HepG2 (cell line): ENCODE measurements around the gene NTM. TPM values are rescaled to one million over a fixed set of nuclear protein-coding genes. Genes with fewer than 3 reads are reported as not detected.

Experiments used
- ATAC-seq: fragments of 200-7000 bp; cut with Tn5 transposase; 3 replicates; pipeline ENCODE4 v1.9.1; 2020; ENCODE audit warnings: mild to moderate bottlenecking, moderate library complexity
- BruUV-seq: library from RNA; stranded (reverse); fragments of 400-500 nt; replicated peaks from 2 replicates; lab custom pipeline; 2021; lab: Mats Ljungman, UMichigan
- CTCF ChIA-PET: fragments of 300-600 bp; formaldehyde crosslinking; extraction: SDS; loops from one replicate; lab custom pipeline; 2021; ENCODE audit warnings: low total read pairs, inconsistent platforms, low intra/inter-chr PET ratio; lab: Yijun Ruan, JAX
- POLR2A ChIA-PET: fragments of 350-600 bp; sonication (Branson Sonifier 250); formaldehyde crosslinking; loops from one replicate; lab custom pipeline; 2020; ENCODE audit warnings: antibody characterized with exemption, inconsistent platforms; lab: Yijun Ruan, JAX
- DNase-seq: peaks from one replicate; pipeline ENCODE4 v3.0.0-alpha.2; 2015; ENCODE audit warnings: low spot score
- FAIRE-seq: peaks from 3 replicates; lab custom pipeline; 2011; peaks lifted over from hg19 to GRCh38; lab: Jason Lieb, UNC
- H2AFZ ChIP-seq: one replicate; pipeline ENCODE4 v1.6.1; 2011; ENCODE audit warnings: low read length, inconsistent platforms
- H3K27ac ChIP-seq: fragments of 300-600 bp; 3 replicates; pipeline ENCODE4 v1.8.0; 2011; ENCODE audit warnings: mixed run types, mild to moderate bottlenecking, mixed read lengths, low read length, inconsistent platforms; ENCODE audit not compliant: insufficient read depth; ENCODE audit errors: extremely low read length
- H3K27me3 ChIP-seq, 2 experiments: fragments of 200-600 bp in 1 of 2; 2 replicates in 1 of 2; 3 replicates in 1 of 2; pipeline versions ENCODE4 v1.6.0 to v1.8.0; 2011; ENCODE audit warnings: low read length in 2 of 2, mild to moderate bottlenecking in 2 of 2, moderate library complexity in 2 of 2, inconsistent platforms in 1 of 2; ENCODE audit not compliant: insufficient read depth in 2 of 2, control insufficient read depth in 1 of 2
- H3K36me3 ChIP-seq, 2 experiments: fragments of 200-600 bp in 1 of 2; replicated peaks in 1 of 2; 2 replicates in 1 of 2; 3 replicates in 1 of 2; pipeline versions ENCODE4 v1.5.1 to v1.8.0; 2011; ENCODE audit warnings: low read length in 2 of 2, inconsistent platforms in 1 of 2; ENCODE audit not compliant: insufficient read depth in 2 of 2, control insufficient read depth in 1 of 2
- H3K4me1 ChIP-seq: 2 replicates; pipeline ENCODE4 v1.5.1; 2012; ENCODE audit warnings: low read length, inconsistent platforms; ENCODE audit not compliant: insufficient read depth
- H3K4me2 ChIP-seq: 2 replicates; pipeline ENCODE4 v1.6.0; 2011; ENCODE audit warnings: low read depth, low read length, inconsistent platforms
- H3K4me3 ChIP-seq, 3 experiments: fragments of 200-600 bp in 1 of 3; sonication (generic), shearing (Covaris generic) in 1 of 3; replicated peaks in 1 of 3; 2 replicates each; pipeline ENCODE4 v1.5.1; 2011 to 2016; ENCODE audit warnings: low read length in 3 of 3, inconsistent platforms in 2 of 3, low read depth in 2 of 3, mild to moderate bottlenecking in 2 of 3, control low read depth in 1 of 3, mixed read lengths in 1 of 3; ENCODE audit not compliant: insufficient read depth in 1 of 3
- H3K79me2 ChIP-seq: one replicate; pipeline ENCODE4 v1.6.1; 2011; ENCODE audit warnings: low read length, inconsistent platforms; ENCODE audit not compliant: insufficient read depth
- H3K9ac ChIP-seq: 2 replicates; pipeline ENCODE4 v1.6.0; 2011; ENCODE audit warnings: mild to moderate bottlenecking, low read depth, low read length, inconsistent platforms; ENCODE audit not compliant: insufficient read depth
- H3K9me3 ChIP-seq: 2 replicates; pipeline ENCODE4 v1.5.1; 2012; ENCODE audit warnings: mild to moderate bottlenecking, low read length
- H4K20me1 ChIP-seq: 2 replicates; pipeline ENCODE4 v1.6.0; 2011; ENCODE audit warnings: inconsistent platforms, mild to moderate bottlenecking, low read length, moderate library complexity; ENCODE audit not compliant: insufficient read depth
- AHR ChIP-seq: IDR thresholded peaks from 2 replicates; pipeline ENCODE4 v1.6.1; 2018; ENCODE audit warnings: missing genetic modification reagents, missing compliant biosample characterization
- ATF6 ChIP-seq: sonication (generic); formaldehyde crosslinking; conservative IDR thresholded peaks from 2 replicates; pipeline ENCODE4 v1.4.0; 2020; ENCODE audit warnings: missing genetic modification reagents
- ELF1 ChIP-seq: sonication (generic); formaldehyde crosslinking; IDR thresholded peaks from 2 replicates; pipeline ENCODE4 v1.4.0; 2020; ENCODE audit warnings: missing genetic modification reagents
- LRRFIP1 ChIP-seq: sonication (generic); formaldehyde crosslinking; conservative IDR thresholded peaks from 2 replicates; pipeline ENCODE4 v1.4.0; 2020; ENCODE audit warnings: missing genetic modification reagents
- MEIS2 ChIP-seq: sonication (generic); formaldehyde crosslinking; IDR thresholded peaks from 2 replicates; pipeline ENCODE4 v1.9.0; 2021; ENCODE audit warnings: mild to moderate bottlenecking, missing genetic modification reagents
- MIXL1 ChIP-seq: IDR thresholded peaks from 2 replicates; pipeline ENCODE4 v1.6.1; 2016
- NCOR1 ChIP-seq: fragments of 200-600 bp; sonication (generic); IDR thresholded peaks from 2 replicates; pipeline ENCODE4 v1.7.0; 2017; ENCODE audit warnings: antibody characterized with exemption, low read length, borderline replicate concordance
- NFIB ChIP-seq: sonication (generic); formaldehyde crosslinking; IDR thresholded peaks from 2 replicates; pipeline ENCODE4 v1.9.0; 2021; ENCODE audit warnings: missing genetic modification reagents, mild to moderate bottlenecking, borderline replicate concordance
- ONECUT2 ChIP-seq: sonication (generic); formaldehyde crosslinking; IDR thresholded peaks from 2 replicates; pipeline ENCODE4 v1.4.0; 2020; ENCODE audit warnings: missing genetic modification reagents
- POLR2AphosphoS5 ChIP-seq: IDR thresholded peaks from 2 replicates; pipeline ENCODE4 v1.6.1; 2012; ENCODE audit warnings: low read depth, low read length
- POLR2G ChIP-seq: fragments of 200-400 bp; formaldehyde crosslinking; IDR thresholded peaks from 2 replicates; pipeline ENCODE4 v1.6.1; 2018; ENCODE audit warnings: mild to moderate bottlenecking, low read depth, low read length, moderate library complexity
- TARDBP ChIP-seq: sonication (generic); formaldehyde crosslinking; IDR thresholded peaks from 2 replicates; pipeline ENCODE4 v1.8.0; 2022; ENCODE audit warnings: mild to moderate bottlenecking, missing genetic modification reagents
- TSC22D2 ChIP-seq: sonication (generic); formaldehyde crosslinking; IDR thresholded peaks from 2 replicates; pipeline ENCODE4 v1.5.1; 2020; ENCODE audit warnings: missing genetic modification reagents, mild to moderate bottlenecking, borderline replicate concordance
- ZBTB39 ChIP-seq: sonication (generic); formaldehyde crosslinking; IDR thresholded peaks from 2 replicates; pipeline ENCODE4 v1.5.0; 2020; ENCODE audit warnings: missing genetic modification reagents
- ZFP36 ChIP-seq: fragments of 150-350 bp; IDR thresholded peaks from 2 replicates; pipeline ENCODE4 v1.6.1; 2018; ENCODE audit warnings: borderline replicate concordance, low read length, low read depth; ENCODE audit not compliant: partially characterized antibody
- ZNF562 ChIP-seq: sonication (generic); formaldehyde crosslinking; IDR thresholded peaks from 2 replicates; pipeline ENCODE4 v1.8.0; 2022; ENCODE audit warnings: missing genetic modification reagents, borderline replicate concordance
- ZNF724P ChIP-seq: sonication (generic); formaldehyde crosslinking; IDR thresholded peaks from 2 replicates; pipeline ENCODE4 v1.8.0; 2022; ENCODE audit warnings: missing genetic modification reagents, borderline replicate concordance
- WGBS: methylation state at CpG from one replicate; pipeline ENCODE4 v1.1.6; 2017; ENCODE audit warnings: low lambda C conversion rate; 5-methylcytosine and 5-hydroxymethylcytosine counted together
- in situ Hi-C: cut with HindIII; loops from 2 replicates; pipeline ENCODE4 v1.10.0; 2017; ENCODE audit warnings: low pct_unique_long_range_greater_than_20kb; ENCODE audit not compliant: extremely low pct_ligation_motif_present
- intact Hi-C: fragments of 100-400 bp; cut with micrococcal nuclease; formaldehyde crosslinking; loops from one replicate; pipeline ENCODE4 v1.10.0; 2022; ENCODE audit not compliant: unreplicated experiment
- polyA plus RNA-seq, 8 experiments: library from polyadenylated mRNA; depleted of rRNA in 3 of 8; stranded (reverse) in 7 of 8; unstranded in 1 of 8; fragments of >200 nt; fragmentation: Illumina TruSeq in 4 of 8; extraction: Trizol in 4 of 8; gene quantifications; 2 replicates each; pipeline versions ENCODE4 v1.2.1 to v1.2.3, GENCODE V29; 2011 to 2016; ENCODE audit warnings: low read depth in 4 of 8, missing spikeins in 1 of 8, mixed read lengths in 1 of 8; ENCODE audit not compliant: insufficient read depth in 1 of 8
- total RNA-seq, 5 experiments: library from RNA; depleted of rRNA; stranded (reverse); fragments of >200 nt; fragmentation: Illumina TruSeq; extraction: Trizol; gene quantifications; 2 replicates each; pipeline ENCODE4 v1.2.3, GENCODE V29; 2016; ENCODE audit warnings: low read depth in 1 of 5

NTM gene
- total and polyA plus RNA-seq, 2 of the 13 experiments (the other 11 are each of a cell fraction or from before 2014, with no cell fraction given), result not detected

GRCh38 chr11:131537748-131538147, 167.3 kb downstream of the NTM start (continued):
- no peak for TF ChIP-seq POLR2G
- no peak for TF ChIP-seq ZNF562 (CRISPR knock-in tag)
- no peak for TF ChIP-seq ZBTB39 (CRISPR knock-in tag)
- TF ChIP-seq LRRFIP1 (CRISPR knock-in tag), result no peak
- TF ChIP-seq ZFP36, result no peak

GRCh38 chr11:131538322-131538721, 167.9 kb downstream of the NTM start:
- in situ Hi-C loops, result no loop called here
- intact Hi-C loops, result no loop called here
- TF ChIP-seq TARDBP (CRISPR knock-in tag), result no peak
- no peak for TF ChIP-seq ONECUT2 (CRISPR knock-in tag)
- TF ChIP-seq POLR2AphosphoS5, result no peak
- no peak for TF ChIP-seq NFIB (CRISPR knock-in tag)
- no peak for TF ChIP-seq MEIS2 (CRISPR knock-in tag)
- no peak for TF ChIP-seq ATF6 (CRISPR knock-in tag)
- TF ChIP-seq NCOR1, result no peak
- TF ChIP-seq ZNF724P, result no peak
- no peak for TF ChIP-seq ELF1 (CRISPR knock-in tag)
- TF ChIP-seq TSC22D2, result no peak
- no peak for TF ChIP-seq AHR
- TF ChIP-seq MIXL1 (CRISPR knock-in tag), result no peak

More at GRCh38 chr11:131538322-131538721, 167.9 kb downstream of the NTM start:
- WGBS, result 3% methylated on average over 6 of the region's 6 CpGs
- POLR2A ChIA-PET, result no interaction called here
- no peaks in the 10 kb centered on the region for H3K36me3 ChIP-seq
- no peak overlapping the region for H3K4me3 ChIP-seq
- H3K27me3 ChIP-seq, result peaks cover 1 to 9% of the 10 kb centered on the region in 2 experiments; a peak in 3 of 5 replicates
- no peak overlapping the region for H3K4me2 ChIP-seq
- BruUV-seq, result no TSS peak
- H3K4me1 ChIP-seq, result no peaks in the 10 kb centered on the region
- no peaks in the 10 kb centered on the region for H3K79me2 ChIP-seq
- H2AFZ ChIP-seq, result no peak overlapping the region
- no peak for DNase-seq
- H3K27ac ChIP-seq, result no peak overlapping the region
- ATAC-seq, result no peak
- FAIRE-seq, result no peak
- CTCF ChIA-PET, result no interaction called here
- peaks cover 5% of the 10 kb centered on the region; the same call in 1 of the 2 replicates for H3K9me3 ChIP-seq
- no peak overlapping the region for H3K9ac ChIP-seq
- 0 out of 2 replicates have a peak, but pooled peaks cover 2% of the 10 kb centered on the region for H4K20me1 ChIP-seq
